Inflammatory macrophage treated with lipopolysaccharide for 4 hours (primary cell): Measurements from ENCODE around the gene ZNRD2.

Experiments
- DNase-seq: peaks from one replicate; pipeline ENCODE4 v3.0.0-alpha.2; 2020

ZNRD2 gene

DNA sequence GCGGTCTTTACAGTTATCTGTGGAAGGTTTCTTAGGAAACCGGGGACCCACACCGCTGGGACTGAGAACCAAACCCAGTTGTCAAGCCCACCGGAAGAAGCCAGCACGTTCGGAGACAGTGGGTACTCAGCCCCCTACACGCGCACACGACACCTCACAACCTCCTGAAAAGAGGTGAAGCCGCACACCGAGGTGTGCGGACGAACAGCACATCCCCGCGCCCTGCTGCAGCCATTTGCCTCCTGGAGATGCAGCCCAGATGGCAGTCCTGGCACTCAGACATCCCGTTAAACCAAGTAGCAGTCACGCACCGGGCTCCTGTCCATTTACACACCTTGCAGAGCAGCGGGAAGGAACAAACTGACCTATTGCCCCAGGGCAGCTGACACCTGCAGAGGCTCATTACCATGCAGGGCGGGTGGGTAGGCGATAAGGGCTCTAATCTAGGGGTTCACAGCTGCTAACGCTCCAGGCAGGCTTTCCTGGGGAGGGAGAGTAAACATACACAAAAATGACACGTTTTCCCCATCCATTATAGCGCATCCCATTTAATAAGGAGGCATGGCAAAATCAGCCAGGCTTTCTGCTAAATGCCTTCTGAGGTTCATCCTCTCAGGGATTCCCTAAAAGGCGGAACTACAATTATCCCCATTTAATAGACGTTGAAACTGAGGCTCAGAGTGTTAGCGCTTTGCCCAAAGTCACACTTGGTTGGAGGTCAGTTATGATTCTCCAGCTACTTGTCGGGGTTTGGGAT, 4.7 kb downstream of the ZNRD2 start:
- no peak for DNase-seq

GRCh38 chr11:65575568-65576231, 5.4 kb downstream of the ZNRD2 start, which contains the start of gene EHBP1L1:
Gene EHBP1L1, plus strand, starts transcription at chr11:65576053. Its CDS starts 250 bp downstream, at chr11:65576303.
- DNase-seq, result peak; percentile 90

DNA sequence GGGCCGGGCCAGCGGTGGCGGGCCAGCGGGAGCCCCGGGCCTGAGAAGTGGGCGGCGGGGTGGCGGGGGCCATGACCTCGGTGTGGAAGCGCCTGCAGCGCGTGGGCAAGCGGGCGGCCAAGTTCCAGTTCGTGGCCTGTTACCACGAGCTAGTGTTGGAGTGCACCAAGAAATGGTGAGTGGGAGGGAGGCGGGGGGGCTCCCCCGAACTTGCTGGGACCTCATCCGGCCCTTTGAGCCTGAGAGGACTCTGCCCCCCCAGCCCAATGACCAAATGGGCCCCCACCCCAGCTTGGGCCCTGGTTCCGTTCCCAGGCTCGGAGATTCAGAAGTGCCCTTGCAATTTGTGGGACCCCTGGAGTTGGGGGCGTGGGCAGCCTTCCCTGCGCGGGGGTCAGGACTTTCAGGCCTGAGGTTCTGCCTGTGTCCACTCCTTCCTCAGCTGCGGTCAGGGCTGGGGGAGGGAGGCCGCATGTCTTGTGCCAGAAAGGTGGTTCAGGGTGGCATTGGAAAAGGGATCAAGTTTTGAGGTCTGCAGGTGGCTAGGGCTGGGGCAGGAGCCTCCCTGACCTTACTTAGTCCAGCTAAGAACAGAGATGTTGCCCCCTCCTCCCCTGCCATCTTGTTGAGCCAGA, 6.1 kb downstream of the ZNRD2 start:
- DNase-seq, result peak; percentile 44

DNA sequence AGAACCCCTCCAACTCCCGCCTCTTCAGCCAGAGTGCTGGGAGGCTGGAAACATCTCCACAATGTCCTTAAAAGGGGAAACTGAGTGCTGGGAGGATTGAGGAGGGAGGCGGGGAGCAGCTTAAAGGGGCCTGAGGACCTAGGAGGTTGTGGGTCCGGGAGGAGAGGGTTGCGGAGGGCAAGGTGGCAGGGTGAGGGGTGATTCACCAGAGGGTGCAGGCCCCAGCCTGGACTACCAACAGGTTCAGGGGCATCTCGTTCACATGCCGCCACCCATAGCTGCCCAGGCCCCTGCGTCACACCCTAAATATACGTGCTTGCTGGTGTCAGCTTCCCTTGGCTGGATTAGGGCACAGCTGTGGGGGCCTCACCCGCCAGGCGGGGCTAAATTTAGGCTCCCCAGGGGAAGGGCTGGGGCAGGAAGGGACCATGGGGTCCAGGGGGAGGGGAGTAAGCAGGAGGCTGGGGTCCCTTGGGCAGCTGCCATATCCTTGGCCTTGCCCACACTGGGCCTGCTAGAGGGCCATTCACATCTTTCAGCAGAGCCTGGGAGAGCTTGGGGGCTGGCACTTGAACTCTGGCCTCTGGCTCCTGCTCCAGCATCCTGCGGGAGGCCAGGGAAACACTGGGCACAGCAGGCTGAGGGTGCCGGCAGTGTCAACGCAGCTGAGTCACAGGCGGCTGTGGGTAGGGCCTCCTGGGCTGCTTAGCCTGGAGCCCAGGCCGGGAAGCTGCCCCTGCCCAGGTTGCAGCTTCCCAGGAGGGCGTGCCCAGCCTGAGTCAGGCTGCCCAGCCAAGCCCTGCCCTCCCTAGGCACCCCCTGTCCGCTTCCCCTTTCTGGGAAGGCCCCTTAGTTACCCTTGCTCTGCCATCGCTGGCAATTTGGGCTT, 6.8 kb downstream of the ZNRD2 start:
- DNase-seq, result peak; percentile 97

DNA sequence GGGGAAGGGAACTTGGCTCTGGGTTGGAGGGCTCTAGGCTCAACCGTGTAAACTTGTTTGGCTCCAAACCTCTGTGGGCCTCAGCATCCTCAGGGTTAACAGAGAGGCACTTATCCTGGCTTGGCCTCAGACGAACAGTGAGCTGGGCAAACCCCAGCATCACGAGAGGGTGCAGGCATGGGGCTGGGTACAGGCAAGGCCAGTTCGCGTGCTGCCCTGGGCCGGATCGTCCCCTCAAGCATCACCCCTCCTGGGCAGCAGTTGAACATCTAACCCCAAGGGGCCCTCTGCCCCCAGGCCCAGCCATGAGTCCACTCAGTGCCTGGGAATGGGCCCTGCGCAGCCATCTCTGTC, 7.5 kb downstream of the ZNRD2 start:
- DNase-seq, result no peak

DNA sequence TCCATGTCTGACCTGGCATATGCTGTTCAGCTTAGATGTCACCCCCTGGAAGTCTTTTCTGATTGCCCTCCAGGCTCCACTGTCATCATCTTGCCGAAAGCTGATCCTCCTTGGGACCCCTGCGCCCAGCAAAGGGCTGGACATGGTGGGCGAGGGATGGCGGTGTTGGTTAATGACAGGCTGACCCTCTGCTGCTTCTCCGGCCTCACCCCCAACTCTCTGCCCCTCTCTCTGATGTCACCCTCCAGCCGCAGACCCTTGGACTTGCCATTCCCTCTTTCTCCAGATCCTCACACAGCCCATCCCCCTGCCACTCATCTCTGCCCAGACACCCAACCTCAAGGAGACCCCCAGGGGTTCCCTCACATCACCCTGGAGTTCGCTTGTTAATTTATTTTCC, 7.9 kb downstream of the ZNRD2 start:
- DNase-seq, result no peak

DNA sequence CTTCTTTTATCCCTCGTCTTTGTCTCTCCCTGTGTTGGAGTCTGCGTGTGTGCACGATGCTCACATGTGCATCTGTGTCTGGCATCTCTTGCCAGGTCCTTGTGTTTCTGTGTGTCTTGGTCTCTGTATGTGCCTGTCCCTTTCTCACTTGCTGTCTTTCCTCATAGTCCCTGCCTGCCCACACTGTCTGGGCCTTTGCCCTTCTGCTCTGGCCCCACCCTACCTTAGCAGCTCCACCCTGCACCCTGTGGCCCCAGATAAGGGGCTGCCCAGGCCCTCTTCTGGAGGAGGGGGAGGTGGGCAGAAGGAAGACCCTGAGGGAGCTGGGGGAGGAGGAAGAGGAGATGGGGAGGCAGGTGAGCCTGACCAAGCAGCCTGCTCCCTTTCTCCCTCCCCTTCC, 8.4 kb downstream of the ZNRD2 start:
- DNase-seq, result no peak

- DNase-seq, result no peak
Observed at GRCh38 chr11:65579291-65579690, 9.0 kb downstream of the ZNRD2 start.

DNA sequence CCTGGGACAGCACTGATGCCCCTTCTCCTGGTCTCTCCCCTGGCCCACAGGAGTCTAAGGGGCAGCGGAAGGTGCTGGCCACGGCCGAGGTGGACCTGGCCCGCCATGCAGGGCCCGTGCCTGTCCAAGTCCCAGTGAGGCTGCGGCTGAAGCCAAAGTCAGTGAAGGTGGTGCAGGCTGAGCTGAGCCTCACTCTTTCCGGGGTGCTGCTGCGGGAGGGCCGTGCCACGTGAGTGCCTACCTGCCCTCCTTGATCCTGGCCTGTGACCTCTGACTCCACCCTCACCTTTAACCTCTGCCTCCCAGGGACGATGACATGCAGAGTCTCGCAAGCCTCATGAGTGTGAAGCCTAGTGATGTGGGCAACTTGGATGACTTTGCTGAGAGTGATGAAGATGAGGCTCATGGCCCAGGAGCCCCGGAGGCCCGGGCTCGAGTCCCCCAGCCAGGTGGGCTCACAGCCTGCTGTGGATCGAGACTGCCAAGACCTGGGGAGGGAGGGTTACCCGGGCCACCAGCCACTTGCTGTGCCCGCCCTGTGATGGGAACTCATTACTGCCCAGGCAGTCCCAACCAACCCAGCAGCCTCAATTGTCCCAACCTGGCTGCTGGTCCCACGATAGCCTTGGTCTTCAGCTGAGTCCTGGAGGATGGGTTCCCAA, 9.9 kb downstream of the ZNRD2 start:
- DNase-seq, result no peak

- DNase-seq, result no peak
Observed at GRCh38 chr11:65580756-65581155, 10.5 kb downstream of the ZNRD2 start.

GRCh38 chr11:65581928-65582327, 11.7 kb downstream of the ZNRD2 start:
- DNase-seq, result no peak

GRCh38 chr11:65583589-65583988, 13.3 kb downstream of the ZNRD2 start:
- no peak for DNase-seq

- DNase-seq, result no peak
Observed at GRCh38 chr11:65584106-65584505, 13.8 kb downstream of the ZNRD2 start.

GRCh38 chr11:65584723-65585171, 14.5 kb downstream of the ZNRD2 start:
- no peak for DNase-seq

- DNase-seq, result no peak
Observed at GRCh38 chr11:65585396-65586246, 15.3 kb downstream of the ZNRD2 start.

DNA sequence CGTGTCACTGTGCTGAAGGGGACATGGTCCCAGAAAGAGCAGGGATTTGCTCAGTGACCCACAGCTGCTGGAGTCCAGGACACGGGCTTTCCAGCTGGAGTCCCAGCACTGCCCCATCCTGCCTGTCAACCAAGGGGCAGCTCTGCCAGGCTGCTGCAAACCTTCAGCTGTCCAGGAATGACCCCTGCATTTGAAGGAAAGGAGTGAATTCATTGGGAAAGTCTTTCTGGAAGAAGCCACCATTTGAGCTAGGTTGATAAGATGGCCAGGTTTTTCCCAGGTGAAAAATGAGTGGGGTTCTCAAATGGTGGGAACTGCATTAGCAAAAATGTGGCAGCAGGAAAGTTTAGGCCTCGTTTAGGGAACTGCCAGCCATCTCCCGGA, 16.0 kb downstream of the ZNRD2 start:
- DNase-seq, result no peak

GRCh38 chr11:65586676-65587075, 16.4 kb downstream of the ZNRD2 start:
- peak; percentile 37 for DNase-seq

DNA sequence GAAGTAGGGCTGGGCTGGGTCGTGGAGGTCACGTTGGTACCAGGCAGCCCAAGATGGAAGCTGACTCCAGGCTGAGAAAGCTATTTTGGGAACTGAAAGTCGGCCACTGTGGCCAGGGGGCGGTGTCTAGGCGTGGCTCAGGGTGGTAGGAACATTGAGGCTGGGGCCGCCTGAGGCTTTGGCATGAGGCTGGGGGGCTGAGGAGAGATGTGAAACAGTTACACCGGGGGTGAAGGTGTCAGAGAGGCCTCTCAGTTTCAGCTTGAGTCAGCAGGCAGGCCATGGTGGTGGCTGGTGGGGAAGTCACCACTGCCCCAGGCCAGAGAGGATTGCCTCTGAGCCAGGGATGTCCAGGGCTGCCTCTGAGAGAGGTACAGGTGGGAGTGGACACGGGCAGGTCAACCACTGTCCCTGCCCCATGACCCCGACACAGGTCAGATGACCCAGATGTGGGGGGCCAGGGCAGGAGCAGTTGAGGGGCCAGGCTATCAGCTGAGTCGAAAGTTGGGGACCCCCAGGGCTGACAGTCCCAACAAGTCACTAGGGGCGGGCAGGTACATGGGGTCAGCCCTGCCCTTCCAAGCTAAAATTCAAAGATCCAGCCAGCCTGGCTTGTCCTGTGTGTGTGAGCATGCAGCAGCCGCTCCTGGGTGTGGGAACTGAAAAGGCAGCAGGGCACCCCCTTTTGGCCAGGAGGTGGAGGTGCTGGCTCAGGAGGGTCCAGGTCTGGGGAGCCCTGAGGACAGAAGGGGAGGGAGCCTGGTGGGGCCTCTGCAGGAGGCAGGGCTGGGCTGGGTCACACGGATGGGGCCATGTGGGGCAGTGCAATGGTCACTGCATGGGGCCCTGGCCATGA, 18.1 kb downstream of the ZNRD2 start:
- DNase-seq, result peak; percentile 83

DNA sequence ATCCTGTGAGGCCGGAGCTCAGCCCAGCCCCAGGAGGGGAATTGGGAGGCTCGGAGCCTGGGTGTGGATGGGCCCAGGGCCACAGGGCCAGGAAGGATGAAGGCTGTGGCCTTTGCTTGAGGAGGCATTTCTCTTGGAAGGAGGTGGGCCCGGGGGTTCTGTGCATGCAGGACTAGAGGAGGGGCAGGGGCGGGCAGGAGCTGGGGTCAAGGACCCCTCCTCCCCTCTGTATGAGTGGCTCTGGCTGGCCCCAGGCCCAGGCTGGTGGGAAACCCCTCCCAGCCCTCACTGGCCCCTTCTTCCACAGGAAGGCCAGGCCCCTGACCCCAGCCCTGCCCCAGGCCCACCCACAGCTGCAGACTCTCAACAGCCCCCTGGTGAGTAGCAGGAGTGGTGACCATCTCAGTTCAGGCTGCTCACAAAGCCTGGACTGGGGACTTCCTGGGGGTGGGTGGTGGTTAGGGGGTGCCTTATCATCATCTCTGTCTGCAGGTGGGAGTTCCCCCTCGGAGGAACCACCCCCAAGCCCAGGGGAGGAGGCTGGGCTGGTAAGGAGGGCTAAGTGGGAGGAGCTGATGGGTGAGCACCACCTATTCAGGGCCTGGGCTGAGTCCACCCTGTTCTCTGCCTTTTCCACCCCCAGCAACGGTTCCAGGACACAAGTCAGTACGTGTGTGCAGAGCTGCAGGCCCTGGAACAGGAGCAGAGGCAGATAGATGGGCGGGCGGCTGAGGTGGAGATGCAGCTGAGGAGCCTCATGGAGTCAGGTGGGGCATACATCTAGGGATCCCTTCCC, 19.4 kb downstream of the ZNRD2 start:
- DNase-seq, result no peak
